A549 (cell line): ENCODE measurements around the gene PHF20. TPM values are rescaled to one million over a fixed set of nuclear protein-coding genes. Genes with fewer than 3 reads are reported as not detected.
"Not testable (repeated sequence)": the region's sequence is repeated elsewhere in the genome, so short reads cannot be mapped to it uniquely, and the experiment has no call there.

ENCODE experiments used
- ATAC-seq, 2 experiments: fragments of 200-7000 bp in 1 of 2; fragments of >200 bp in 1 of 2; cut with Nextera tagmentation in 1 of 2; cut with Tn5 transposase in 1 of 2; 3 replicates each; pipeline versions ENCODE4 v1.8.0 to v1.9.1; 2018 to 2020; ENCODE audit warnings: mild to moderate bottlenecking in 1 of 2, moderate library complexity in 1 of 2
- CTCF ChIA-PET: fragments of 300-600 bp; sonication (Branson Sonifier 250); formaldehyde crosslinking; extraction: SDS; loops from one replicate; lab custom pipeline; 2021; ENCODE audit warnings: antibody characterized with exemption, inconsistent platforms; lab: Yijun Ruan, JAX
- POLR2A ChIA-PET: fragments of 350-600 bp; formaldehyde crosslinking; extraction: SDS; loops from one replicate; lab custom pipeline; 2021; ENCODE audit warnings: antibody characterized with exemption, inconsistent platforms; lab: Yijun Ruan, JAX
- DNase-seq, 2 experiments: peaks; one replicate each; pipeline versions ENCODE4 v3.0.0 to v3.0.0-alpha.2; 2011 to 2016; ENCODE audit warnings: low read depth in 1 of 2, low spot score in 1 of 2
- FAIRE-seq: peaks from 2 replicates; lab custom pipeline; 2011; peaks lifted over from hg19 to GRCh38; lab: Jason Lieb, UNC
- H3K27ac ChIP-seq, 2 experiments: fragments of >200 bp; sonication (Bioruptor Twin); formaldehyde crosslinking; 3 replicates each; pipeline ENCODE4 v1.5.1; 2016 to 2017
- H3K4me1 ChIP-seq: fragments of >200 bp; sonication (Bioruptor Twin); formaldehyde crosslinking; 3 replicates; pipeline ENCODE4 v1.6.1; 2016
- H3K4me2 ChIP-seq: fragments of >200 bp; sonication (Bioruptor Twin); formaldehyde crosslinking; 3 replicates; pipeline ENCODE4 v1.6.1; 2016
- H3K4me3 ChIP-seq: fragments of >200 bp; sonication (Bioruptor Twin); formaldehyde crosslinking; 3 replicates; pipeline ENCODE4 v1.5.1; 2016
- H3K9me3 ChIP-seq: fragments of >200 bp; sonication (Bioruptor Twin); formaldehyde crosslinking; 3 replicates; pipeline ENCODE4 v1.6.1; 2016
- ATOH8 ChIP-seq: fragments of 250-450 bp; sonication (Bioruptor Pico); IDR thresholded peaks from 2 replicates; pipeline ENCODE4 v1.5.0; 2020; ENCODE audit warnings: low read depth, mild to moderate bottlenecking, moderate library complexity
- CEBPB ChIP-seq, 2 experiments: fragments of >200 bp in 1 of 2; sonication (Bioruptor Twin) in 1 of 2; formaldehyde crosslinking in 1 of 2; IDR thresholded peaks; 2 replicates each; pipeline ENCODE4 v1.6.1; 2012 to 2016
- CHD2 ChIP-seq: fragments of 150-350 bp; IDR thresholded peaks from 2 replicates; pipeline ENCODE4 v1.6.1; 2014; ENCODE audit warnings: low read length; ENCODE audit not compliant: partially characterized antibody
- HMGXB4 ChIP-seq: fragments of 250-450 bp; sonication (Bioruptor Pico); IDR thresholded peaks from 2 replicates; pipeline ENCODE4 v1.5.0; 2021; ENCODE audit warnings: mild to moderate bottlenecking, moderate library complexity, borderline replicate concordance
- HOXA7 ChIP-seq: fragments of 250-450 bp; sonication (Bioruptor Pico); IDR thresholded peaks from 2 replicates; pipeline ENCODE4 v1.5.0; 2020; ENCODE audit warnings: mild to moderate bottlenecking, moderate library complexity
- HOXB5 ChIP-seq: fragments of 250-450 bp; sonication (Bioruptor Pico); IDR thresholded peaks from 2 replicates; pipeline ENCODE4 v1.5.0; 2020; ENCODE audit warnings: mild to moderate bottlenecking, moderate library complexity
- KDM5A ChIP-seq: fragments of 200-600 bp; sonication (generic); IDR thresholded peaks from 2 replicates; pipeline ENCODE4 v1.6.1; 2016; ENCODE audit warnings: antibody characterized with exemption, mild to moderate bottlenecking
- MAFK ChIP-seq: fragments of 450-650 bp; IDR thresholded peaks from 2 replicates; pipeline ENCODE4 v1.6.1; 2014; ENCODE audit not compliant: partially characterized antibody
- MAZ ChIP-seq: fragments of 150-350 bp; IDR thresholded peaks from 2 replicates; pipeline ENCODE4 v1.6.1; 2014; ENCODE audit warnings: antibody characterized with exemption, low read depth, low read length, borderline replicate concordance
- MYC ChIP-seq: IDR thresholded peaks from 2 replicates; pipeline ENCODE4 v1.6.1; 2012; ENCODE audit warnings: mild to moderate bottlenecking, inconsistent platforms, low read length, improper control_type of control experiment, borderline replicate concordance
- NPAS2 ChIP-seq: fragments of 250-450 bp; sonication (Bioruptor Pico); IDR thresholded peaks from 2 replicates; pipeline ENCODE4 v1.8.0; 2022; ENCODE audit warnings: mild to moderate bottlenecking, moderate library complexity, borderline replicate concordance
- NR3C1 ChIP-seq: fragments of >200 bp; sonication (Bioruptor Twin); formaldehyde crosslinking; IDR thresholded peaks from 3 replicates; pipeline ENCODE4 v1.6.1; 2017
- PHF8 ChIP-seq: fragments of 200-600 bp; sonication (generic); IDR thresholded peaks from 2 replicates; pipeline ENCODE4 v1.6.1; 2016; ENCODE audit warnings: low read depth, mild to moderate bottlenecking, antibody characterized with exemption, moderate library complexity, borderline replicate concordance
- RARB ChIP-seq: fragments of 250-450 bp; sonication (Bioruptor Pico); IDR thresholded peaks from 2 replicates; pipeline ENCODE4 v1.8.0; 2021; ENCODE audit warnings: mild to moderate bottlenecking, moderate library complexity
- RCOR1 ChIP-seq: fragments of 150-350 bp; IDR thresholded peaks from 2 replicates; pipeline ENCODE4 v1.6.1; 2014; ENCODE audit warnings: antibody characterized with exemption, low read length, low read depth
- RFX5 ChIP-seq: fragments of 450-650 bp; IDR thresholded peaks from 2 replicates; pipeline ENCODE4 v1.7.1; 2014; ENCODE audit warnings: antibody characterized with exemption, mild to moderate bottlenecking, moderate library complexity
- SMC3 ChIP-seq: fragments of >200 bp; sonication (Bioruptor Twin); formaldehyde crosslinking; IDR thresholded peaks from 3 replicates; pipeline ENCODE4 v1.6.1; 2018; ENCODE audit warnings: inconsistent platforms
- TFCP2L1 ChIP-seq: fragments of 250-450 bp; sonication (Bioruptor Pico); IDR thresholded peaks from 2 replicates; pipeline ENCODE4 v1.5.0; 2021; ENCODE audit warnings: mild to moderate bottlenecking
- ZFP36 ChIP-seq: fragments of 450-650 bp; IDR thresholded peaks from 2 replicates; pipeline ENCODE4 v1.6.1; 2014; ENCODE audit warnings: borderline replicate concordance; ENCODE audit not compliant: partially characterized antibody
- WGBS: methylation state at CpG from one replicate; pipeline ENCODE4 v1.1.6; 2017; ENCODE audit errors: missing lambda C conversion rate; 5-methylcytosine and 5-hydroxymethylcytosine counted together
- polyA plus RNA-seq, 4 experiments: library from polyadenylated mRNA; depleted of rRNA in 3 of 4; stranded (reverse); fragments of >200 nt; fragmentation: RNase III in 1 of 4; extraction: RNeasy Plus Mini Kit Qiagen cat#74134 plus additional on column Dnase treatment in 1 of 4; gene quantifications; 2 replicates in 3 of 4; 3 replicates in 1 of 4; pipeline ENCODE4 v1.2.3, GENCODE V29; 2011 to 2017
- TF ChIP-seq, protein P1 (sequence below): IDR thresholded peaks from 2 replicates; pipeline ENCODE4 v1.6.1; 2012; ENCODE audit warnings: low read depth, borderline replicate concordance
- TF ChIP-seq, protein P2 (sequence below): fragments of >200 bp; sonication (Bioruptor Twin); formaldehyde crosslinking; IDR thresholded peaks from 2 replicates; pipeline ENCODE4 v1.6.1; 2016

The PHF20 gene
- polyA plus RNA-seq, 2 of the 4 experiments (the other 2 are of a cell fraction), result 24.0 to 32.8 TPM

DNA sequence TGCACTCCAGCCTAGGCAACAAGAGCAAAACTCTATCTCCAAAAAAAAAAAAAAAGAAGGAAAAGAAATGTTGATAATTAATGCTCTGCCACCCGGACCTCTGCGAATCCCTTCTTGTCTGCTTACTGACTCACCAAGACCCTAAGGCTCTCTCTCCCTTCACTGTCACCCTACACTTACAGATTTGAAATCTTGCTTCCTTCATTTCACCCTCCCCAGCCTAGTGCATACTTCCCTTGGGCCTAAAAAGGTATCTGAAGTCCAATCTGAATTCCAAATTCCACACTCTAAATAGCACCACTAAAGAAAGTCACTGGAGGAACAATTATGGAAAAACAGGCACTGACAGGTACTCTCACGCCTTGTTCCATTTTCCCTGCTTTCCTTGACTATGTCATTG lies 9.4 kb upstream of the PHF20 start:
- TF ChIP-seq NPAS2 (CRISPR knock-in tag), result no peak
- TF ChIP-seq TFCP2L1 (CRISPR knock-in tag), result no peak
- TF ChIP-seq ATOH8 (CRISPR knock-in tag), result no peak
- no peak for TF ChIP-seq RARB (CRISPR knock-in tag)
- no peak for TF ChIP-seq KDM5A
- no peak for TF ChIP-seq MYC
- no peak for TF ChIP-seq HMGXB4 (CRISPR knock-in tag)
- no peak for TF ChIP-seq RFX5
- TF ChIP-seq CHD2, result no peak
- Histone ChIP-seq H3K27ac (no peak overlapping the region), H3K4me1 (no peaks in the 10 kb centered on the region), H3K4me3 (no peak overlapping the region), H3K4me2 (no peak overlapping the region), H3K9me3 (no peaks in the 10 kb centered on the region)
- CTCF ChIA-PET, result interaction anchor here (0.5 to 2.1 kb wide), 3 partner anchors 122 to 277 kb away, joined by 3 to 6 read pairs (median 5); no protein-coding TSS in a partner anchor
- ATAC-seq (no peak), DNase-seq (no peak), FAIRE-seq (no peak)
- POLR2A ChIA-PET, result no interaction called here
- WGBS, result 85% methylated on average over 3 of the region's 3 CpGs

GRCh38 chr20:35764936-35765335 lies 6.9 kb upstream of the PHF20 start:
- WGBS, result 57% methylated on average over 2 of the region's 2 CpGs
- POLR2A ChIA-PET, result interaction anchor here (0.9 kb wide), 1 partner anchor 23 kb away, joined by 3 read pairs; the partner anchor contains the start of gene RBM39
- H3K4me1 ChIP-seq, result peaks cover 21% of the 10 kb centered on the region
- not testable (repeated sequence) for ATAC-seq, H3K27ac ChIP-seq, FAIRE-seq, H3K4me2 ChIP-seq, H3K9me3 ChIP-seq, DNase-seq, H3K4me3 ChIP-seq
- CTCF ChIA-PET, result interaction anchor here (0.9 kb wide), 1 partner anchor 15 kb away, joined by 4 read pairs; no protein-coding TSS in a partner anchor

DNA sequence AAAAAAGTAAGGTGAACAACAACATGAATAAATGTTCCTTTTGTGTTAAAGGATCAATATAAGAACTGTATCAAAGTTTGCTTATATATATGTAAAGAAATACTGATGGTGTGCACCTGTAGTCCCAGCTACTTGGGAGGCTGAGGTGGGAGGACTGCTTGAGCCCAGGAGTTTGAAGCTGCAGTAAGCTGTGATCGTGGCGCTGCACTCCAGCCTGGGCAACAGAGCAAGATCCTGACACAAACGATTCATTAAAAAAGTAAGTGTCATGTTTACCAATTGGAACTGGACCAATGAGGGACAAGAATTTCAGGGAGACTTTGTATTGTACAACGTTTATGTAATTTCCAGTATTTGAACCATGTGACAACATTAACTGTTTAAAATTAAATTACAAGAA lies 5.0 kb upstream of the PHF20 start:
- ChIA-PET CTCF (interaction anchor here (0.6 to 1.2 kb wide), 2 partner anchors 9 to 55 kb away, joined by 3 read pairs; no protein-coding TSS in a partner anchor), POLR2A (no interaction called here)
- no peak for ATAC-seq
- Histone ChIP-seq H3K27ac (no peak overlapping the region), H3K9me3 (no peaks in the 10 kb centered on the region), H3K4me3 (no peak overlapping the region), H3K4me2 (no peak overlapping the region), H3K4me1 (peaks cover 24% of the 10 kb centered on the region)
- DNase-seq, result no peak
- TF ChIP-seq HOXA7 (CRISPR knock-in tag) (no peak), MAFK (no peak), PHF8 (no peak), RCOR1 (no peak), ZFP36 (no peak), NR3C1 (no peak), MAZ (no peak), HOXB5 (no peak), SMC3 (no peak), ATOH8 (CRISPR knock-in tag) (no peak), CEBPB (IDR thresholded peaks at IDR 0.05) (no peak)
- TF ChIP-seq, protein P1, sequence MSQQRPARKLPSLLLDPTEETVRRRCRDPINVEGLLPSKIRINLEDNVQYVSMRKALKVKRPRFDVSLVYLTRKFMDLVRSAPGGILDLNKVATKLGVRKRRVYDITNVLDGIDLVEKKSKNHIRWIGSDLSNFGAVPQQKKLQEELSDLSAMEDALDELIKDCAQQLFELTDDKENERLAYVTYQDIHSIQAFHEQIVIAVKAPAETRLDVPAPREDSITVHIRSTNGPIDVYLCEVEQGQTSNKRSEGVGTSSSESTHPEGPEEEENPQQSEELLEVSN, result no peak
- TF ChIP-seq, protein P2, sequence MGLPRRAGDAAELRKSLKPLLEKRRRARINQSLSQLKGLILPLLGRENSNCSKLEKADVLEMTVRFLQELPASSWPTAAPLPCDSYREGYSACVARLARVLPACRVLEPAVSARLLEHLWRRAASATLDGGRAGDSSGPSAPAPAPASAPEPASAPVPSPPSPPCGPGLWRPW, result no peak
- WGBS, result 65% methylated on average over 4 of the region's 4 CpGs
- no peak for FAIRE-seq
